K562 (cell line): ENCODE data around the gene ARMCX6. TPM values are rescaled to one million over a fixed set of nuclear protein-coding genes. Genes with fewer than 3 reads are reported as not detected.

Experiments
- ATAC-seq: fragments of 200-7000 bp; cut with Tn5 transposase; 3 replicates; pipeline ENCODE4 v1.9.1; 2020; ENCODE audit warnings: moderate library complexity
- BruUV-seq: library from RNA; stranded (reverse); fragments of 400-500 nt; replicated peaks from 2 replicates; lab custom pipeline; 2021; lab: Mats Ljungman, UMichigan
- CTCF ChIA-PET: fragments of 300-600 bp; formaldehyde crosslinking; extraction: SDS; loops from one replicate; lab custom pipeline; 2021; ENCODE audit warnings: low intra/inter-chr PET ratio; lab: Yijun Ruan, JAX
- POLR2A ChIA-PET: fragments of 300-600, 350-650 bp; sonication (Branson Sonifier 250); formaldehyde crosslinking; extraction: SDS; loops from one replicate; lab custom pipeline; 2021; ENCODE audit warnings: antibody characterized with exemption, inconsistent platforms; lab: Yijun Ruan, JAX
- DNase-seq, 4 experiments: peaks; one replicate each; pipeline versions ENCODE4 v3.0.0 to v3.0.0-alpha.2; 2011 to 2018; ENCODE audit warnings: low spot score in 3 of 4, mixed read lengths in 3 of 4; ENCODE audit errors: extremely low read depth in 1 of 4
- FAIRE-seq: peaks from 2 replicates; lab custom pipeline; 2011; peaks lifted over from hg19 to GRCh38; lab: Jason Lieb, UNC
- H2AFZ ChIP-seq: 2 replicates; pipeline ENCODE4 v1.6.0; 2011; ENCODE audit warnings: low read depth, low read length, control low read depth, inconsistent platforms
- H3K27ac ChIP-seq: fragments of 200-600 bp; 3 replicates; pipeline ENCODE4 v1.8.0; 2011; ENCODE audit warnings: low read depth, mild to moderate bottlenecking, control low read depth, inconsistent platforms, low read length, moderate library complexity, mixed read lengths; ENCODE audit errors: extremely low read depth
- H3K27me3 ChIP-seq, 2 experiments: fragments of 300-600 bp in 1 of 2; 2 replicates in 1 of 2; 3 replicates in 1 of 2; pipeline versions ENCODE4 v1.6.0 to v1.8.0; 2011; ENCODE audit warnings: inconsistent platforms in 2 of 2, low read length in 2 of 2, mild to moderate bottlenecking in 1 of 2, mixed read lengths in 1 of 2, moderate library complexity in 1 of 2; ENCODE audit not compliant: control insufficient read depth in 2 of 2, insufficient read depth in 2 of 2
- H3K36me3 ChIP-seq: fragments of 300-600 bp; 3 replicates; pipeline ENCODE4 v1.8.0; 2011; ENCODE audit warnings: mild to moderate bottlenecking, low read length, inconsistent platforms; ENCODE audit not compliant: control insufficient read depth, insufficient read depth
- H3K4me1 ChIP-seq, 2 experiments: fragments of 200-600 bp in 1 of 2; replicated peaks in 1 of 2; 2 replicates in 1 of 2; 3 replicates in 1 of 2; pipeline versions ENCODE4 v1.5.1 to v1.8.0; 2011; ENCODE audit warnings: inconsistent platforms in 2 of 2, low read length in 2 of 2, mild to moderate bottlenecking in 1 of 2, mixed read lengths in 1 of 2, moderate library complexity in 1 of 2; ENCODE audit not compliant: control insufficient read depth in 2 of 2, insufficient read depth in 2 of 2
- H3K4me2 ChIP-seq: 2 replicates; pipeline ENCODE4 v1.6.1; 2011; ENCODE audit warnings: low read length, control low read depth, inconsistent platforms, mixed read lengths; ENCODE audit not compliant: insufficient read depth
- H3K4me3 ChIP-seq: fragments of 200-600 bp; sonication (generic), shearing (Covaris generic); 2 replicates; pipeline ENCODE4 v1.5.1; 2016; ENCODE audit warnings: control low read depth, inconsistent platforms
- H3K79me2 ChIP-seq: fragments of 200-600 bp; 3 replicates; pipeline ENCODE4 v1.8.0; 2011; ENCODE audit warnings: low read length, inconsistent platforms; ENCODE audit not compliant: control insufficient read depth, insufficient read depth
- H3K9ac ChIP-seq, 2 experiments: 2 replicates each; pipeline versions ENCODE4 v1.6.0 to v1.6.1; 2011; ENCODE audit warnings: low read depth in 2 of 2, low read length in 2 of 2, control low read depth in 1 of 2, inconsistent platforms in 1 of 2, mild to moderate bottlenecking in 1 of 2, mixed read lengths in 1 of 2; ENCODE audit not compliant: insufficient read depth in 1 of 2
- H3K9me1 ChIP-seq: one replicate; pipeline ENCODE4 v1.6.0; 2011; ENCODE audit warnings: inconsistent platforms, mild to moderate bottlenecking, low read length, moderate library complexity; ENCODE audit not compliant: control insufficient read depth, insufficient read depth
- H3K9me3 ChIP-seq: replicated peaks from 2 replicates; pipeline ENCODE4 v1.5.1; 2011; ENCODE audit warnings: low read depth, low read length, inconsistent platforms; ENCODE audit not compliant: control insufficient read depth, insufficient read depth
- H4K20me1 ChIP-seq: replicated peaks from 2 replicates; pipeline ENCODE4 v1.6.1; 2011; ENCODE audit warnings: low read length, inconsistent platforms, mixed read lengths; ENCODE audit not compliant: control insufficient read depth, insufficient read depth
- ATF1 ChIP-seq, 2 experiments: fragments of 450-650 bp in 1 of 2; IDR thresholded peaks; 2 replicates each; pipeline ENCODE4 v1.6.1; 2016; ENCODE audit warnings: missing compliant biosample characterization in 1 of 2, missing genetic modification characterization in 1 of 2
- BMI1 ChIP-seq: fragments of 150-350 bp; IDR thresholded peaks from 2 replicates; pipeline ENCODE4 v1.6.1; 2014; ENCODE audit warnings: low read length
- IRF2 ChIP-seq: sonication (generic); formaldehyde crosslinking; IDR thresholded peaks from 2 replicates; pipeline ENCODE4 v1.8.1; 2022; ENCODE audit warnings: mild to moderate bottlenecking, missing genetic modification reagents
- RB1 ChIP-seq: fragments of 450-650 bp; IDR thresholded peaks from 2 replicates; pipeline ENCODE4 v1.6.1; 2017; ENCODE audit warnings: low read depth, mild to moderate bottlenecking
- RBM14 ChIP-seq: fragments of 200-400 bp; formaldehyde crosslinking; IDR thresholded peaks from 2 replicates; pipeline ENCODE4 v1.6.1; 2018; ENCODE audit warnings: low read depth, mild to moderate bottlenecking, low read length, moderate library complexity, borderline replicate concordance; ENCODE audit not compliant: insufficient read depth
- SMAD1 ChIP-seq: fragments of 150-350 bp; IDR thresholded peaks from 2 replicates; pipeline ENCODE4 v1.6.1; 2014; ENCODE audit warnings: low read length, low read depth; ENCODE audit not compliant: partially characterized antibody
- ZBTB8A ChIP-seq: fragments of 450-650 bp; IDR thresholded peaks from 2 replicates; pipeline ENCODE4 v1.6.1; 2018; ENCODE audit warnings: mild to moderate bottlenecking, moderate library complexity; ENCODE audit not compliant: partially characterized antibody
- ZNF431 ChIP-seq: sonication (generic); formaldehyde crosslinking; IDR thresholded peaks from 2 replicates; pipeline ENCODE4 v1.8.0; 2022; ENCODE audit warnings: mild to moderate bottlenecking, missing genetic modification reagents
- WGBS: fragments of 100-300 bp; shearing (Covaris generic); methylation state at CpG from one replicate; pipeline ENCODE4 v1.1.6; 2016; ENCODE audit warnings: low coverage, mixed read lengths; ENCODE audit not compliant: insufficient coverage; ENCODE audit errors: missing lambda C conversion rate; 5-methylcytosine and 5-hydroxymethylcytosine counted together
- in situ Hi-C: fragments of 300-500 bp; cut with MboI; formaldehyde crosslinking; loops from 4 replicates; pipeline ENCODE4 v1.15.0; 2018; ENCODE audit warnings: inconsistent platforms, mixed read lengths
- intact Hi-C: fragments of 100-400 bp; cut with micrococcal nuclease; formaldehyde crosslinking; loops from 2 replicates; pipeline ENCODE4 v1.14.2; 2022
- polyA plus RNA-seq, 8 experiments: library from polyadenylated mRNA; depleted of rRNA in 4 of 8; stranded (reverse) in 5 of 8; unstranded in 3 of 8; fragments of >200 nt; fragmentation: Nextera tagmentation in 2 of 8; fragmentation: Illumina TruSeq in 1 of 8; extraction: Ambion mirVana in 2 of 8; extraction: Trizol in 1 of 8; gene quantifications; 2 replicates each; pipeline versions ENCODE4 v1.2.1 to v1.2.3, GENCODE V29; 2011 to 2014; ENCODE audit warnings: inconsistent platforms in 1 of 8, missing spikeins in 1 of 8
- total RNA-seq, 7 experiments: library from RNA; depleted of rRNA in 6 of 7; stranded (reverse); fragments of >200 nt in 6 of 7; fragmentation: Illumina TruSeq in 2 of 7; extraction: Trizol in 2 of 7; gene quantifications; 2 replicates each; pipeline versions ENCODE4 v1.2.1 to v1.2.3, GENCODE V29; 2011 to 2021; ENCODE audit warnings: low replicate concordance in 1 of 7
- TF ChIP-seq, protein P1 (sequence below): fragments of 450-650 bp; IDR thresholded peaks from 2 replicates; pipeline ENCODE4 v1.6.1; 2014; ENCODE audit warnings: low read depth, mild to moderate bottlenecking, moderate library complexity, borderline replicate concordance
- TF ChIP-seq, protein P2 (sequence below): fragments of 450-650 bp; formaldehyde crosslinking; IDR thresholded peaks from 2 replicates; pipeline ENCODE4 v1.4.0; 2020; ENCODE audit warnings: mild to moderate bottlenecking, mixed read lengths
- TF ChIP-seq, protein P3 (sequence below): sonication (generic); formaldehyde crosslinking; IDR thresholded peaks from 2 replicates; pipeline ENCODE4 v1.8.1; 2022; ENCODE audit warnings: missing genetic modification reagents

The ARMCX6 gene
- total and polyA plus RNA-seq, 9 of the 15 experiments (the other 6 are each of a cell fraction or from before 2014, with no cell fraction given) = 15.4 to 41.2 (median 24.6) TPM

DNA sequence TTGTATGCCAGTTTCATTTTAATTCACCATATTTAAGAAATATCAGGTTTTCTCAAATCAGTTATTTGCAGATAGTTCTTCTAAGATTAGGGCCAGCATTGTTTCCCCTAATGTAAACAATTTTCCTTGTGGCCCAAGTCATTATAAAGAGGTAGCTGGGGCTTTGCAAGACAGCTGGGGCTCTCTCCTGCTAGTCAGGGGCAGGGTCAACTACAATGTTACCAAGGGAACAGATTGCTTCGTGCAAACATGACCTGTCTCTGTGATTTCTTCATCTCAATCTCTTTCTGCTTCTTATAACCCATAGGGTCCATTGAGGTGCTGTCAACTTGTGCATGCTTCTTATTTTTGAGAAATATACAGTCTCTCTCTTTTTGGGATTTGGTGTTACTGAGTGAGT lies 12.1 kb downstream of the ARMCX6 start:
- Histone ChIP-seq H3K4me1 (no peaks in the 10 kb centered on the region), H3K79me2 (no peaks in the 10 kb centered on the region), H3K9ac (no peak overlapping the region), H3K4me3 (no peak overlapping the region), H2AFZ (no peak overlapping the region), H3K27ac (no peak overlapping the region), H4K20me1 (no peaks in the 10 kb centered on the region), H3K27me3 (no peaks in the 10 kb centered on the region; a peak in 1 of 5 replicates), H3K9me3 (no peaks in the 10 kb centered on the region), H3K4me2 (no peak overlapping the region), H3K36me3 (no peaks in the 10 kb centered on the region), H3K9me1 (no peaks in the 10 kb centered on the region)
- ChIA-PET POLR2A (no interaction called here), CTCF (no interaction called here)
- WGBS = 0% methylated on average over 1 of the region's 1 CpG
- no peak for FAIRE-seq
- no peak for DNase-seq
- no TSS peak for BruUV-seq
- in situ Hi-C loops = no loop called here
- no peak for TF ChIP-seq RB1
- TF ChIP-seq, protein P1, sequence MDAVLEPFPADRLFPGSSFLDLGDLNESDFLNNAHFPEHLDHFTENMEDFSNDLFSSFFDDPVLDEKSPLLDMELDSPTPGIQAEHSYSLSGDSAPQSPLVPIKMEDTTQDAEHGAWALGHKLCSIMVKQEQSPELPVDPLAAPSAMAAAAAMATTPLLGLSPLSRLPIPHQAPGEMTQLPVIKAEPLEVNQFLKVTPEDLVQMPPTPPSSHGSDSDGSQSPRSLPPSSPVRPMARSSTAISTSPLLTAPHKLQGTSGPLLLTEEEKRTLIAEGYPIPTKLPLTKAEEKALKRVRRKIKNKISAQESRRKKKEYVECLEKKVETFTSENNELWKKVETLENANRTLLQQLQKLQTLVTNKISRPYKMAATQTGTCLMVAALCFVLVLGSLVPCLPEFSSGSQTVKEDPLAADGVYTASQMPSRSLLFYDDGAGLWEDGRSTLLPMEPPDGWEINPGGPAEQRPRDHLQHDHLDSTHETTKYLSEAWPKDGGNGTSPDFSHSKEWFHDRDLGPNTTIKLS = no peak
- TF ChIP-seq RBM14 = no peak
- TF ChIP-seq ATF1 (CRISPR knock-in tag; IDR thresholded peaks at IDR 0.05) = no peak
- no peak for TF ChIP-seq ATF1 (tag; IDR thresholded peaks at IDR 0.05)
- no peak for TF ChIP-seq IRF2 (CRISPR knock-in tag)
- no peak for TF ChIP-seq ZNF431 (CRISPR knock-in tag)
- TF ChIP-seq, protein P2, sequence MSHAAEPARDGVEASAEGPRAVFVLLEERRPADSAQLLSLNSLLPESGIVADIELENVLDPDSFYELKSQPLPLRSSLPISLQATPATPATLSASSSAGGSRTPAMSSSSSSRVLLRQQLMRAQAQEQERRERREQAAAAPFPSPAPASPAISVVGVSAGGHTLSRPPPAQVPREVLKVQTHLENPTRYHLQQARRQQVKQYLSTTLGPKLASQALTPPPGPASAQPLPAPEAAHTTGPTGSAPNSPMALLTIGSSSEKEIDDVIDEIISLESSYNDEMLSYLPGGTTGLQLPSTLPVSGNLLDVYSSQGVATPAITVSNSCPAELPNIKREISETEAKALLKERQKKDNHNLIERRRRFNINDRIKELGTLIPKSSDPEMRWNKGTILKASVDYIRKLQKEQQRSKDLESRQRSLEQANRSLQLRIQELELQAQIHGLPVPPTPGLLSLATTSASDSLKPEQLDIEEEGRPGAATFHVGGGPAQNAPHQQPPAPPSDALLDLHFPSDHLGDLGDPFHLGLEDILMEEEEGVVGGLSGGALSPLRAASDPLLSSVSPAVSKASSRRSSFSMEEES (CRISPR knock-in tag) = no peak
- TF ChIP-seq ZBTB8A = no peak
- TF ChIP-seq SMAD1 = no peak
- TF ChIP-seq BMI1 = no peak
- TF ChIP-seq, protein P3, sequence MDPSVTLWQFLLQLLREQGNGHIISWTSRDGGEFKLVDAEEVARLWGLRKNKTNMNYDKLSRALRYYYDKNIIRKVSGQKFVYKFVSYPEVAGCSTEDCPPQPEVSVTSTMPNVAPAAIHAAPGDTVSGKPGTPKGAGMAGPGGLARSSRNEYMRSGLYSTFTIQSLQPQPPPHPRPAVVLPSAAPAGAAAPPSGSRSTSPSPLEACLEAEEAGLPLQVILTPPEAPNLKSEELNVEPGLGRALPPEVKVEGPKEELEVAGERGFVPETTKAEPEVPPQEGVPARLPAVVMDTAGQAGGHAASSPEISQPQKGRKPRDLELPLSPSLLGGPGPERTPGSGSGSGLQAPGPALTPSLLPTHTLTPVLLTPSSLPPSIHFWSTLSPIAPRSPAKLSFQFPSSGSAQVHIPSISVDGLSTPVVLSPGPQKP (CRISPR knock-in tag) = no peak
- no peak for ATAC-seq
- intact Hi-C loops = no loop called here
